Hepatic stellate cell (primary cell): ENCODE data around the gene ANTXRL.
"Not testable (repeated sequence)": the region's sequence is repeated elsewhere in the genome, so short reads cannot be mapped to it uniquely, and the experiment has no call there.

ENCODE experiments used
- DNase-seq: peaks from one replicate; pipeline ENCODE4 v3.0.0; 2011; ENCODE audit warnings: low spot score

The ANTXRL gene

GRCh38 chr10:46254467-46254866, 32.3 kb upstream of the ANTXRL start:
- DNase-seq: no peak

DNA sequence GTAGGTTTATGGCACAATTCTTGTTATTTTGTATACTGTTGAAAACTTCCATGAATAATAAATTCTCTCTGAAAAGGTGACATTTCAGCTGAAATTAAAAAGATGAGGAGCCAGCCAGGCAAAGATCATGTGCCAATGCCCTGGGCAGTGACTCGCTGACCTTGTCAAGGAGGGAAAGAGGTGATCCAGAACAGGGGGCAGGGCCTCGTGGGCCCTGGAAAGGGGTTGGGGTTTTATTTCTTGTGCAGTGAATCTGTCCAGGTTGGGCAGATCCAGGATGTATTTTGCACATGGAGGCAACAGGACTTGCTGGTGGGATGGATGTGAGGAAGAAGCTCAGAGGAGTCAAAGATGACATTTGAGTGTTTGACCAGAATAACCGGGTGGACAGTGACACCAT, 31.6 kb upstream of the ANTXRL start:
- not testable (repeated sequence) for DNase-seq

GRCh38 chr10:46255801-46256747, 30.7 kb upstream of the ANTXRL start:
- DNase-seq: peak; percentile 87

DNA sequence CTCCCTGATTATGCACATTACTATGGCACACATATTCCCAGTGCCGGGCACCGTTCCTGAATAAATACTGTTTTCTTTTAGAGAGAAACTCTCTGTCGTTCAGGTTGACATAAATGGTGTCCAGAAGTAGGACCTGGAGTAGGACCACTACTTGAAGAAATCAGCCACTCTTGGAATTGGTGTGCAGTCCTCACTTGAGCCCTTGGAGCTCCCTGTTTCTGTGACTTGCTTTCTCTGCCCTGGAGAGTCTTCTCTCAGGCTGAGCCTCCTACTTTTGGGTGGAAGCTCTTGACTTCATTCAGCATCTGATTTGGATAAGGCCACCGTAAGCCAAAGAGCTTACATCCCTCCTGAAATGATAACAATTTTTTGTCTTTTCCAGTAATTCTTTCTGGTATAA, 29.7 kb upstream of the ANTXRL start:
- no peak for DNase-seq

DNA sequence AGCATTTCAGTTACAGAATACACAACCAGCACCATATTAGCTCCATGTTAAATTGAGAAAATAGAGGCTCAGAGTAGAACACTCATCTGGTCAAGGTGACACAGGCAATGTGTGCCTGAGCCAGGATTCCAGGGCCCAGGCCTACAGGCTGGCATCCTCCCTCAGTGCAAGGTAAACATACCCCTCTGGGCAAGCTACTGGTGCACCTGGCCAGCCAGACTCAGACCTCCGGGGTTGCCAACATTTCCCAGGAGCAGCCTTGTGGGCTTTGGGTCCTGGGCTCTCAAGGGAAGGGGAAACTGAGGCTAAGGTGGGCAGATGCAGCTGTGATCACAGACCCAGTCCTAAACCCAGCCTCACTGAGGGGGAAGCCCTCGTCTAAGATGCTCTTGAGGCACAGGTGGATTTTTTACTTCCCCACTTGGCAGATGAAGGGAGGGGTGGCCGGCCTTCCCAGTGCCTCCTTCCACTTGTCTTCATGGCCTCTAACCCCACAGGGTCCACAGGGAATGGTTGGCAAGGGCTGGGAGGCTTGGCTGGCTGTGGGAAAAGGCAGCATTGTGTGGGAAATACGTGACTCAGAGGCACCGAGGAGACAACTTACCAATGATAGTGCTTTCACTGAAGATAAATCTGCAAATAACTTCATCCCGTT, 23.8 kb upstream of the ANTXRL start:
- not testable (repeated sequence) for DNase-seq

GRCh38 chr10:46263831-46264268, 22.9 kb upstream of the ANTXRL start:
- no peak for DNase-seq

DNA sequence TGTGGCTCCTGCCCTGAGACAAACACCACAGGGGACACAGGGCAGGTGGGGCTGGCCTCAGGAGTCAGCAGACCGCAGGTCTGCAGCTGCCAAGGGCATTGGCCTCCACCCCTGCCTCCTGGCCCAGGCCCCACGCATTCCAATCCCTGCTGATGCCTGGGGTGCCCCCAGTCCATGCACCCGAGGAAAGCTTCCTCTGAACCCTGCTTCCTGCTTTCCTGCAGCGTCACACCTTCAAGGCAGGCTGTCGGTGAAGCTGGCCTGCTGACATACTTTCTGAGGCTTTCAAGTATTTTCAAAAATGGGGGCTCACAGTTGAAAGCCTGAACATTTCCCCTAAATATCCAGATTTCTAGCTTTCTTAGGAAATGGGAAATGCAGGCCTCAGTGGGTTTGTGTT, 22.5 kb upstream of the ANTXRL start:
- DNase-seq: no peak

DNA sequence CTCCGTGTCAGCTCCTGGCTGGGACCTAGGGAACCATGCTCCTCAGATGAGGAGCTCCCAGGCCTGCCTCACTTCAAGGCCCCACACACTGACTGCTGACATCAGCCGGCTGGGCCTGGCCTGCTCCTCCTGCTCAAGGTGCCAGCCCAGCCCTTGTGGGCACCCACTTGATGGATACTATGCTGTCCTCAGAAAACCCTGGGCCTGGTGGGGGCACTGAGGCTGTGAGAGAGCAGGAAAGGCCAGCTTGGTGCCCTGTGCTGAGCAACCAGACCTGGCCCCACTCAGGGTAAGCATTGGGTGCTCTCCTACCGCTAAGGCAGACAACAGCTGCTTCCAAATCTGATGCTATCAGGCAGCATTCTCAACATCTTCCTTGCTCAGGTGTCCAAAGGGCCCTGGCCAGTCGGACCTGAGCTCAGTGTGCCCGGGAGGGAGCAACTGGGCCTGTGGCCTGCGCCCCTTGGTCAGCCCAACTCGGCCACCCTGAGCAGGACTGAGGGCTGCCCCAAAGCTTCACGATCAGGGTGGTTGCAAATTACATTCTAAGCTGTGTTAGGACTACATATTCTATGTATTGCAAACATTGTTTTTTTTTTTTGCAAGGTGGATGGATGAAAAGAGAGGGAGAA, 21.9 kb upstream of the ANTXRL start:
- DNase-seq: no peak

DNA sequence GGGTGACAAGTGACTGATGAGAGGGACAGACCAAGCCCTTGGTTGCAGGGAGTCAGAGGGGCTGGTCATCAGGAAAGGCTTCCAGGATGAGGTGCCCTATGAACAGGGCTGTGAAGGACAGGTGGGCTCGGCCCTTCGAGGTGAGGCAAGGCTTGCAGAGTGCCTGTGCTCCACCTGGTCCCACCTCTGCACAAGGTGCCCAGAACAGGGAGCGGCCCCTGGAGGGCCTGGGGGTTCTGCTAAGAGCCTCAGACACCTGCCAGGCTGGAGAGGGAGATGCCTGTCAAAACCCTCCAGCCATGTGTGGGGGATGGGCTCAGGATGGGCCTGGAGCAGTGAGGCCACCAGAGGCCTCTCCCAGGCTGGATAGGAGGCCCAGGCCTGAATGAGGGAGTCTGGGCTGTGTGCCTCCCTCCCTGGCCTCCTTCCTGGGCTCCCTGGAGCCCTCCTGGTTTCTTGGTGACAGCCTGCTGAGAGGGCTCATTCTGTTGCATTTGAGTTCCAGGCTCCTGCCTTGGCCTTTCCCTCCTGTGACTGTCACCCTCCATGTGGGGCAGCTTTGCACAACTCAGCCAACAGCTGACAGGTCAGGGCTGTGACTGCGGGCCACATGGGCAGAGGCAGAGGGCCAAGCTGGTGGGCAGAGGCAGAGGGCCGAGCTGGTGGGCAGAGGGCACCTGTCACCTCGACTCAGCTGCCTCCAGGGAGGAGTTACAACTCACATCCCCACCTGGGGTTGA, 21.1 kb upstream of the ANTXRL start:
- not testable (repeated sequence) for DNase-seq

GRCh38 chr10:46266306-46266985, 20.4 kb upstream of the ANTXRL start:
- no peak for DNase-seq

DNA sequence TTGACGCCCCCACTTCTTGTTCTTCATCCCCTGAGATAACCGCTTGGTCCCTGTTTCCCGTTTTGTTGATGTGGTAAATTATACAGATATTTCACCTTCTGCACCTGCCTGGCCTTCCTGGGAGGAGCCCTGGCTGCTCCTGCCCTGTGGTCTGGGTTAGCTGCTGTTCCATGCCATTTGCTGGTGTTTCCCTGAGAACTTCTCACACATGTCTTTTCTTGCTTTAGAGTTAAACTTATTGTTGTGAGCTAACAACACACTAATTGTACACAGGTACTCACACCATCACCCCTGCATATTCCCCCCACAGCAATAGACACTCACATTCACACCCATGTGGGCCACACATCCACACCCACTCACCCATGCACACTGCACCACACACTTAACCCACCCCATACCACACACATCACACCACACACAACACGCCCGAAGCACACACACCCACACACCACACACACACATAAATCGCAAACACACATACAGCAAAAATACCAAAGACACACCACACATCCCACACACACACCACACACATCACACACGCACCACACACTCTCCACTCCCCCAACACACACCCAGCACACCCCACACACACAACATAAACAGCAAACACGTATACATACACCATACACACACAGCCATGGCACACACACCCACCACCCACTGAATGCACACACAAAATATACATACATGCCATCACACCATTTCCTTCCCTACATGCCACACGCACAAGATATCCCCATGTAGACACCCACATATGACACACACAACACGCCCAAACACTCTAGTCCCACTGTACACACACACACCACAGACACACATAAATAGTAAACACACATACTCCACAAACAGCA, 19.4 kb upstream of the ANTXRL start:
- no peak for DNase-seq

DNA sequence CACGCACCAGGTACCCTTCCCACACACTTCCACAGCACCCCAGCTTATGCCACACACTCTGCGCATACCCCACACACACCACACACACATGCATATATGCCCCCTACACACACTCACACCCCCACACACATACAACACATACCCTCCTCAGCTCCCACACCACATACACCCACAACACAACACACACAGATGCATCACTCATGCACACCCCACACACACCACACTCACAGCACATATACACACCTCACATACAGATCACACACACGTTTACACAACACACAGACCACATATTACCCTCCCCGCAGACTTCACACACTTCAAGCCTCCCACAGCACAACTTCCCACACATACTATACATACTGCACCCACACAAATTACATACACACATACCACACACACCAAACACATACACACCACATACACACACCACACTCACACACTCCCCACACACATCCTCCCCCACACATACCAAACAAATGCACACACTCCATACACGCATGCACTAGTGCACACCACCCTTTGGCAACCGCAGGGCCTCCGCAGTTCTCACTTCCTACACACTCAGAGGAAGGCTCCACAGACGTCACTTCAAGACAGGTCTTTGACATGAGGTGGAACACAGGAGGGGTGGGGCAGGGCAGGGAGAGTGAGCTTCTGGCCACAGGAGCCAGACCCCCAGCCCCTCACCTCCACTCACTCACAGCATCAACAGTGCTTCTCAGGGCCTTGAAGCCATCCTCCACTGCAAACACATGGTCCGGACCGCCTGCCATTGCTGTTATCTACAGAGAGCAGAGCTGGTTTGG, 18.5 kb upstream of the ANTXRL start:
- no peak for DNase-seq

DNA sequence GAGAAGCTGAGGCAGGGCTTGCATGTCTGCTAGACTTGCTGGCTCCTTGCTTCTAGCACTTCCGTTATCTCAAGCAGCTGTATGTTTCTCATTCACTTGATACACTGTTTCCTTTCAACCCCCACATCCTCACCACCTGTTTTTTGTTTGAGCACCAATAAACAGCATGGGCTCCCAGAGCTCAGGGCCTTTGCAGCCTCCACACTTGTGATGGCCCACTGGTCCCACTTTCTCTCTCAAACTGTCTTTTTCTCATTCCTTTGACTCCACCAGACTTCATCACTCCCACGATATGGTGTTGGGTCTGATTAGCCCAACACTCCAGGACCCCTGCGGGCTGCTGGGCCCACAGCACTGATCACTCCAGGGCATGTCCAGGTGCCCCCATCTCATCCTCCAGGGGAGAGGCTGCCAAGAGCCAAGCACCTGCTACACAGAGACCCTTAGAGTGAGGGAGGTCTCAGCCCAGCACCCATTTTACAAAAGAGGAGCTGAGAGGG, 17.2 kb upstream of the ANTXRL start:
- not testable (repeated sequence) for DNase-seq

- no peak for DNase-seq
Measured at GRCh38 chr10:46270086-46270811, 16.5 kb upstream of the ANTXRL start.

DNA sequence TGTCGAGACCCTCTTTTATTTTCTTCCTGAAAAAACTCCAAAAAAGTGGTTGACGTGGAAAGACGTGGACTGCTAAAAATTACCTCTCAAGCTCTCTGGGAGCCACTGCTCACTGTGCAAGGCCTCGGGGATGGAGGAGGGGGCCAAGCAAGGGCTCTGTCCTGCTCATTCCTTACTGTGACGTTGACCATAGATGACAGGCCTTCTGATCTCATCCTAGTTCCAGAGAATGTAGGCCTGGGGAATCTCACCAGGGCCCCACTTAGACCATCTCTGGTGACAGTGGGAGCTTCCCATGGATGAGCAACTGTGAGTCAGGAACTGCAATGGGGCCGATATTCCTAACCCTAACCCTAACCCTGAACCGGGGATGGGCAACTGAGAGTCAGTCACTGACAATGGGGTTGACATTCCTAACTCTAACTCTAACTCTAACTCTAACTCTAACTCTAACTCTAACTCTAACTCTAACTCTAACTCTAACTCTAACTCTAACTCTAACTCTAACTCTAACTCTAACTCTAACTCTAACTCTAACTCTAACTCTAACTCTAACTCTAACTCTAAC, 15.8 kb upstream of the ANTXRL start:
- not testable (repeated sequence) for DNase-seq

DNA sequence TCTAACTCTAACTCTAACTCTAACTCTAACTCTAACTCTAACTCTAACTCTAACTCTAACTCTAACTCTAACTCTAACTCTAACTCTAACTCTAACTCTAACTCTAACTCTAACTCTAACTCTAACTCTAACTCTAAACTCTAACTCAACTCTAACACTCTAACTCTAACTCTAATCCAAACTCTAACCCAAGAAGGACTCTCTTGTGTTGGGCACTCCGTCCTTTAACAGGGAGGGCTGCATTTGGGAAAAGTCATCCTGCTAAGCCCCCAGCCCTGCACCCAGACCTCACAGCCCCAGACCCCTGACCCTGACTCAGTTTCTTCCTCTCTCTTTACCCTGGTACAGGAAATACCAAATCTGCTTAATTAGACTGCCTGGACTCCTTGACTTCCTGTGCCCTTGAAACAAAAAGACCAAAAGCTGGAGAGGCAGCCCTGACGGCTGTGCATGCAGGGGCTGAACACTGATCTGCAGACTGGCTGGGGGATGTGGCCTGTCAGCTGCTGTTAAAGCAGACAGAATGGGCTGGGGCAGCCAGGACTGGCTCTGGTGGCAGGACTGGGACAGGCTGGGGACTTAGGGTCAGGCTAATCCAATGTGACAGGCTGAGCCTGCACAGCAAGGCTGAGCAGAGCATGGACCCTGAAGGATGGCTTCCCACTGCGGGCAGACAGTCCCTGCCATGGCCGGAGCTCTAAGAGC, 14.8 kb upstream of the ANTXRL start:
- DNase-seq: not testable (repeated sequence)

GRCh38 chr10:46272863-46273415, 13.9 kb upstream of the ANTXRL start:
- DNase-seq: no peak
